GM19395 (cell line): Measurements from ENCODE around the gene VGF.
"Not testable (repeated sequence)": the region's sequence is repeated elsewhere in the genome, so short reads cannot be mapped to it uniquely, and the experiment has no call there.

Experiments used
- ATAC-seq: cut with Tn5 transposase; IDR thresholded peaks from one replicate; pipeline ENCODE4 v1.9.1; 2021; ENCODE audit warnings: mild to moderate bottlenecking, moderate library complexity; ENCODE audit not compliant: unreplicated experiment

VGF gene

DNA sequence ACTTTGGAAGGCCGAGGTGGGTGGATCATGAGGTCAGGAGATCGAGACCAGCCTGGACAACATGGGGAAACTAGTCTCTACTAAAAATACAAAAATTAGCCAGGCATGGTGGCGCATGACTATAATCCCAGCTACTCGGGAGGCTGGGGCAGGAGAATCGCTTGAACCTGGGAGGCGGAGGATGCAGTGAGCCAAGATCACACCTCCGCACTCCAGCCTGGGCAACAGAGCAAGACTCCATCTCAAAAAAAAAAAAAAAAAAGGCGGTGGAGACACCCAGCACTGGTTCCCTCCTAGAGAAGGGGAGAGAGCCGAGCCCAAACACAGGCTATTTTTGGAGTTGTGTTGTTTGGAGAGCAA, 43.8 kb downstream of the VGF start:
- not testable (repeated sequence) for ATAC-seq

DNA sequence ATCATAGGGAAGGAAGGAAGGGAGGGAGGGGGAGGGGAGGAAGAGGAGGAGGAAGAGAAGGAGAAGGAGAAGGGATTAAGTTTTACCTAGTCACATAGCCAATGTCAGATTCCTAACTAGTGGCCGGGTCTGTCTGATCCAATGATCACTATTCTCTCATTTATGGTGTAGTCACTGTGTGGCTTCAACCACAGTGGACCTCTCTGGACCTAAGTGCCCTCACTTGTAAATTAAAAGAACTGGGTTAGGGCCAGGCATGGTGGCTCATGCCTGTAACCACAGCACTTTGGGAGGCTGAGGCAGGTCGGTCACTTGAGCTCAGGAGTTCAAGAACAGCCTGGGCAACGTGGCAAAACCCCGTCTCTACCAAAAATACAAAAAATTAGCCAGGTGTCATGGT, 45.1 kb downstream of the VGF start:
- no peak for ATAC-seq

DNA sequence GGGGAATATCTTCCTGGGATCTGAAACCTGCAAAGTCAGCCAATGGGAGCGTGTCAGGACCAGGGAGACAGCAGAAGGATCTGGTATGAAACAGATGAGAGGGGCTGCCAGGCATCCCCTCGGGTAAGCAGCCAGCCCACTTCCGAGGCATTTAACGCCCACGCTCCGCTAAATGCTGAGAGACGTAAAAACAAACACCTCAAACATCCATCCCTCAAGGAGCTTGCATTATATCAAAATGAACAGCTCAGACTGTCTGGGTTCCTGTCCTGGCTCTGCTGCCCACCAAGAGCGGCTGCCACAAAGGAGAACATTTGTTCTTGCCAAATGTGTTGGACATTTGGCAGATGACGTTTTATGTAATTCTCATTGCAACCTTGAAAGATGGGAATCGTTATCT, 45.5 kb downstream of the VGF start:
- no peak for ATAC-seq

DNA sequence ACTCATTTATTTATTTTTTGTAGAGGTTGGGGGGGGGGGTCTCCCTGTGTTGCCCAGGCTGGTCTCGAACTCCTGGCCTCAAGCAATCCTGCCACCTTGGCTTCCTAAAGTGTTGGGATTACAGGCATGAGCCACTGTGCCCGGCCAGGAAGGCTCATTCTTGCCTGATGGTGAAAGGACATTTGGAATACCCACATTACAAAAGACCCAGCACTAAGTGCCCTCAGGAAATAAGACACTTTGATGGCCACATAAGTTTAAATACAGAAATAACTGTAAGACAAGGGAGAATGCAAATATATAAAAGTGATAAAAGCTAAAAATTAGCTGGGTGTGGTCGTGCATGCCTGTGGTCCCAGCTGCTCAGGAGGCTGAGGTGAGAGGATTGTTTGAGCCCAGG, 46.5 kb downstream of the VGF start:
- ATAC-seq: no peak

GRCh38 chr7:101116898-101117297, 48.5 kb downstream of the VGF start:
- ATAC-seq: no peak

DNA sequence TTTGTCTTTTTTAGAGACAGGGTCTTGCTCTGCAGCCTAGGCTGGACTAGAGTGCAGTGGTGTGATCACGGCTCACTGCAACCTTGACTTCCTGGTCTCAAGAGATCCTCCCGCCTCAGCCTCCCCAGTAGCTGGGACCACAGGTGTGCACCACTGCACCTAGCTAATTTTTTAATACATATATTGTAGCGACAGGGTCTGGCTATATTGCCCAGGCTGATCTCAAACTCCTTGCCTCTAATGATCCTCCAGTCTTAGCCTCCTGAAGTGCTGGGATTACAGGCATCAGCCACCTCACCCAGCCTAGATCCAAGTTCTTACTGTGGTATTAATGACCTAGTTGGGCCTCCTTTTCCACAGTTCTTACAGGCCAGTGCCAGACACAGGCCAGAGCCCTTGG, 50.2 kb downstream of the VGF start:
- no peak for ATAC-seq

DNA sequence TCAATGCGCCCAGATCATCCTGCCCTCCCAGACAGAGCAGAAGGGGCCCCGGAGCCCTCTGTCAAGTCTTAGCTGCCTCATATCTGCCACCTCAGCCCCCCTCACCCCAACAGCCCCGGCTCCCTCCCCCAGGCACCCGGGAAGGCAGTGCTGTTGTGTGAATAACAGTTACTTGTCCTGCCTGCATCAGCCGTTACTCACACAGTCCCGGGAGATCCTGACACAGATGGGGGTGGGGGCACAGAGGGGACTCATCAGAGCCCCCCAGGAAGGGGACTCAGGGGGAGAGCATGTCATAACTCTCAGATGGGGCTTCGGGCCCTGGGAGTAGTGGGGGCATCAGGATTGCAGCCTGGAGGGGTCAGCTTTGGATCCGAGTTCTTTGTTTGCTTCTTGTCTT, 50.9 kb downstream of the VGF start:
- no peak for ATAC-seq

GRCh38 chr7:101113836-101114235, 51.5 kb downstream of the VGF start:
- no peak for ATAC-seq

DNA sequence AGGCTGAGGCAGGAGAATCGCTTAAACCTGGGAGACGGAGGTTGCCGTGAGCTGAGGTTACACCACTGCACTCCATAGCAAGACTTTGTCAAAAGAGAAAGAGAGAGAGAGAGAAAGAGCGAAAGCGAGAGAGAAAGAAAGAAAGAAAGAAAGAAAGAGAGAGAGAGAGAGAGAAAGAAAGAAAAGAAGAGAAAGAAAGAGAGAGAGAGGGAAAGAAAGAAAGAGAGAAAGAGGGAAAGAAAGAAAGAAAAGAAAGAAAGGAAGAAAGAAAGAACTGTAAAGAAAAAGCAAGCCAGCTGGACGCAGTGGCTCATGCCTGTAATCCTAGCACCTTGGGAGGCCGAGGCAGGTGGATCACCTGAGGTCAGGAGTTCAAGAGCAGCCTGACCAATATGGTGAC, 52.2 kb downstream of the VGF start:
- not testable (repeated sequence) for ATAC-seq
